22Rv1 (cell line): Measurements from ENCODE around the gene CPNE4.
A peak's percentile ranks its signal among the peaks of the same experiment; 100 is the strongest.

Experiments
- CTCF ChIP-seq: fragments of 450-650 bp; IDR thresholded peaks from 2 replicates; pipeline ENCODE4 v1.5.1; 2017; ENCODE audit warnings: mild to moderate bottlenecking
- ZFX ChIP-seq: fragments of 450-650 bp; IDR thresholded peaks from 2 replicates; pipeline ENCODE4 v1.6.1; 2017; ENCODE audit warnings: antibody characterized with exemption, borderline replicate concordance

GRCh38 chr3:131549340-131549739 lies 485.5 kb downstream of the CPNE4 start:
- TF ChIP-seq CTCF (peak; percentile 74), ZFX (no peak)
